ENCODE results near the gene BAZ2A.

DNA sequence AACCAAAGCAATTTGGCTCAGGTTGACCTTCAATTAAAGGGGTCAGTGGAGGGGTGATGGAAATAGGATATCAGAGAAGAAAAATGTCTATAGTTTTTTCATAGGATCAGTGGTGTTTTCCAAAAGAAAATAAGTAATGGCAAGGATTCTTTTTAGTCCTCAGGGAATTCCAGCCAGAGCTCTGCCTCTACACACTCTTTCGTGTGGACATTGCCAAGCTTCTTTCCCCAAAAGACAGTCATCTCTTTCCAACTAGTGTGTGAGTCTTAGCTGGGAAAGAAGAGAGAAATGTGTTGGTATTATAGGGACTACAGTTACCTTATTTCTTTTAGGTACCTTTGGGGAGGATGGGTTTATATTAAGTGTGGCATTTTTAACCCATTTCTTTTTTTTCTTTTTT is 62.0 kb downstream of the BAZ2A start:
- TF ChIP-seq, protein P1, sequence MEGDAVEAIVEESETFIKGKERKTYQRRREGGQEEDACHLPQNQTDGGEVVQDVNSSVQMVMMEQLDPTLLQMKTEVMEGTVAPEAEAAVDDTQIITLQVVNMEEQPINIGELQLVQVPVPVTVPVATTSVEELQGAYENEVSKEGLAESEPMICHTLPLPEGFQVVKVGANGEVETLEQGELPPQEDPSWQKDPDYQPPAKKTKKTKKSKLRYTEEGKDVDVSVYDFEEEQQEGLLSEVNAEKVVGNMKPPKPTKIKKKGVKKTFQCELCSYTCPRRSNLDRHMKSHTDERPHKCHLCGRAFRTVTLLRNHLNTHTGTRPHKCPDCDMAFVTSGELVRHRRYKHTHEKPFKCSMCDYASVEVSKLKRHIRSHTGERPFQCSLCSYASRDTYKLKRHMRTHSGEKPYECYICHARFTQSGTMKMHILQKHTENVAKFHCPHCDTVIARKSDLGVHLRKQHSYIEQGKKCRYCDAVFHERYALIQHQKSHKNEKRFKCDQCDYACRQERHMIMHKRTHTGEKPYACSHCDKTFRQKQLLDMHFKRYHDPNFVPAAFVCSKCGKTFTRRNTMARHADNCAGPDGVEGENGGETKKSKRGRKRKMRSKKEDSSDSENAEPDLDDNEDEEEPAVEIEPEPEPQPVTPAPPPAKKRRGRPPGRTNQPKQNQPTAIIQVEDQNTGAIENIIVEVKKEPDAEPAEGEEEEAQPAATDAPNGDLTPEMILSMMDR (conservative IDR thresholded peaks at IDR 0.05 in 1 of 2, IDR thresholded peaks at IDR 0.05 in 1 of 2; ENCODE audit: extremely low read depth in 1 of 2, insufficient read depth in 1 of 2, low read depth in 1 of 2, low read length in 2 of 2): no peak
- TF ChIP-seq EZH2 (IDR thresholded peaks at IDR 0.05; ENCODE audit: borderline replicate concordance, low read length): no peak

Data from mammary epithelial cell (primary cell).